Stimulated activated CD8-positive, alpha-beta memory T cell treated with anti-CD3 and anti-CD28 coated beads, Interleukin-12 subunit alpha, Interleukin-12 subunit beta, amount 100 ng/mL, for 24 hours (primary cell): ENCODE results near the gene IFITM2.
"Not testable (repeated sequence)": the region's sequence is repeated elsewhere in the genome, so short reads cannot be mapped to it uniquely, and the experiment has no call there.

ENCODE experiments used
- DNase-seq: peaks from one replicate; pipeline ENCODE4 v3.0.0-alpha.2; 2020; ENCODE audit errors: extremely low read depth

The IFITM2 gene

GRCh38 chr11:281486-282161, 26.0 kb upstream of the IFITM2 start:
- DNase-seq: no peak

- no peak for DNase-seq
These were observed 25.4 kb upstream of the IFITM2 start for GRCh38 chr11:282171-282570.

GRCh38 chr11:282630-283360, 24.8 kb upstream of the IFITM2 start:
- no peak for DNase-seq

GRCh38 chr11:283405-284104, 24.1 kb upstream of the IFITM2 start:
- DNase-seq: no peak

- DNase-seq: no peak
These were observed 23.3 kb upstream of the IFITM2 start for GRCh38 chr11:284105-285020.

GRCh38 chr11:285021-285893, 22.4 kb upstream of the IFITM2 start:
- DNase-seq: no peak

- no peak for DNase-seq
These were observed 21.8 kb upstream of the IFITM2 start for GRCh38 chr11:285894-286220.

- DNase-seq: not testable (repeated sequence)
These were observed 20.4 kb upstream of the IFITM2 start for GRCh38 chr11:286977-287820.

- DNase-seq: no peak
These were observed 19.7 kb upstream of the IFITM2 start for GRCh38 chr11:287821-288477.

GRCh38 chr11:288478-289397, 18.9 kb upstream of the IFITM2 start, which contains the start of gene PGGHG:
TSS of gene PGGHG (plus strand) at chr11:289126. CDS start at chr11:289817, 691 bp downstream.
- DNase-seq: no peak

- DNase-seq: no peak
These were observed 18.3 kb upstream of the IFITM2 start for GRCh38 chr11:289398-289711.

GRCh38 chr11:289712-290620, 17.6 kb upstream of the IFITM2 start:
- DNase-seq: no peak

GRCh38 chr11:290621-291231, 16.9 kb upstream of the IFITM2 start:
- no peak for DNase-seq

- DNase-seq: no peak
These were observed 16.1 kb upstream of the IFITM2 start for GRCh38 chr11:291281-292210.

GRCh38 chr11:292211-293121, 15.2 kb upstream of the IFITM2 start:
- DNase-seq: no peak
